SK-MEL-5 (cell line): Measurements from ENCODE around the gene AURKA. TPM values are rescaled to one million over a fixed set of nuclear protein-coding genes. Genes with fewer than 3 reads are reported as not detected.
A peak's percentile ranks its signal among the peaks of the same experiment; 100 is the strongest.

ENCODE experiments used
- DNase-seq: peaks from one replicate; pipeline ENCODE4 v3.0.0-alpha.2; 2016; ENCODE audit warnings: low read depth, low spot score
- in situ Hi-C: cut with HindIII; loops from 2 replicates; pipeline ENCODE4 v1.10.0; 2016; ENCODE audit warnings: low sequenced_read_pairs, high pct_unique_total_duplicates, low pct_unique_long_range_greater_than_20kb
- polyA plus RNA-seq, 2 experiments: library from polyadenylated mRNA; depleted of rRNA; stranded (reverse); fragments of >200 nt; gene quantifications; 2 replicates each; pipeline ENCODE4 v1.2.3, GENCODE V29; 2015
- total RNA-seq: library from RNA; depleted of rRNA; stranded (reverse); fragments of >200 nt; shearing (Covaris generic); gene quantifications from 2 replicates; pipeline ENCODE4 v1.2.3, GENCODE V29; 2014; rRNA removed

Gene AURKA
- 65.1 and 68.5 TPM in 2 replicates for total RNA-seq
- polyA plus RNA-seq (2015; cell fraction: cytosol; rRNA removed) = 69.1 and 79.0 TPM in 2 replicates
- polyA plus RNA-seq (2015; cell fraction: nucleus; rRNA removed) = 35.4 and 40.5 TPM in 2 replicates

DNA sequence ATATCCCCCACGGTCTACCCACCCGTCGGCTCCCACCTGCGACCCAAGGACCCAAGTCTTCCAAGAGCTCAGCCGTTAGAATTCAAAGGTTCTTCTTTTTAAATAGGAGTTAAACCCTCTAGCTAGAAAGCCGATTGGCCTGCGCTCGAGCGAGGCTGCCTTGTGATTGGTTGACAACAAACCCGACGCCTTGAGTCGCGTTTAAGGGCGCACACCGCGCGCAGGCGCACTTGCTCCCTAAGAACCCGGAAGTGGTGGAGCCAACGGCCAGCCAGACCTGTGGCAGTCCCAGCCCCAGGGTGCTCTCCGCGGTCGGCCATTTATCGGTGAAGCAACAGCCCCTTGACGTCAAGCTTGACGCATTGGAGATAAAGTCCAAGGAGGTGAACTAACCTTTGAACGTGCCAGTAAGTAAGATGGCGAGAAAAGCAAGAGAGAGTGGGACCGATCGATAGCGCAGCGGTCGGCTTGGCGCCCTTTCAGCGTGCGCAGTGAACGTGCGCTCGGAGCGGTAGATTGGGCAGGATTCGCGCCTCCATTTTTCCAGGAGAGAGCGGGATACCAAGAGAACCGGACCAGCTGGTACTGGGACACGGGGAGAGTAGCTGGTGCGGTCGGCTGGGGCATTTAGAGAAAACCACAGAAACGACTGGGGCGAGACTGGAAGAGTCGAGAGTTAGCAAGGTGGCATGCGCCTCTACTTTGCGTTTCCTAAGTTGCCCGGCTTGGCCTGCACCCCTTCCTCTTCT is at the start of gene AURKA, which contains the start of gene CSTF1:
AURKA (minus strand) TSS at position 84 of the 749 bp plus-strand sequence. CDS start 4,018 bp downstream, outside the sequence.
CSTF1 (plus strand) TSS at position 514 of the 749 bp plus-strand sequence. CDS start 2,908 bp downstream, outside the sequence.
- DNase-seq = peak; percentile 100
- in situ Hi-C loops = no loop called here

DNA sequence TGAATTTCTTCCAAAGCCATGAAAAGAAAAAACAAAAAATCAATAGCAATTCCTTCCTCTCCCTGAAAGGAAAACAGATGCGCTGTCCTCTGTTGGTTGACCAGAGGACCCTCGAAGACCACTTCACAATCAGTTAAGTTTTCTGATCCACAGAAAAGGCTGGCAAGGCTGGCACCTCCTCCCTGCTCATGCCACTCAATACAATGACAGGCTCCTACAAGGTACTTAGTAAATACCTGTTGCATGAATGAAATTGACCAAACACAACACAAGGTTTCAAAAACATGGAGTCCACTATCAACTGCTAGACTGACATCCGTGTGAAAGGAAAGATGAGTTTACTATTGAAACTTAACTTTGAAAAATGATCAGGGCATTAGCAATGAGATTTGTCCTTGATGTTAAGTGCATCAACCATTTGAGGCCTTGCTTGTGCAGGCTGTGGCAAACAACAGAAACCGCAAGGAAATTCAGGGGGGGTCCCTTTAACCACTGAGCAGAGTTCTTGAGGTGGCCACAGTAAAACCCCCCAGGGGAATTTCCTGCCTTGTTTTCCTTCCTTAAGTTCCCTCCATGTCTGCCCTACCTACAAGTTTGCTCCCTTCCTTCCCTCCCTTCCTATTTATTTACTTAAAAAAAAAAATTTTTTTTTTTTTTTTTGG is 48.5 kb upstream of the AURKA start:
- in situ Hi-C loops = no loop called here
- DNase-seq = no peak

DNA sequence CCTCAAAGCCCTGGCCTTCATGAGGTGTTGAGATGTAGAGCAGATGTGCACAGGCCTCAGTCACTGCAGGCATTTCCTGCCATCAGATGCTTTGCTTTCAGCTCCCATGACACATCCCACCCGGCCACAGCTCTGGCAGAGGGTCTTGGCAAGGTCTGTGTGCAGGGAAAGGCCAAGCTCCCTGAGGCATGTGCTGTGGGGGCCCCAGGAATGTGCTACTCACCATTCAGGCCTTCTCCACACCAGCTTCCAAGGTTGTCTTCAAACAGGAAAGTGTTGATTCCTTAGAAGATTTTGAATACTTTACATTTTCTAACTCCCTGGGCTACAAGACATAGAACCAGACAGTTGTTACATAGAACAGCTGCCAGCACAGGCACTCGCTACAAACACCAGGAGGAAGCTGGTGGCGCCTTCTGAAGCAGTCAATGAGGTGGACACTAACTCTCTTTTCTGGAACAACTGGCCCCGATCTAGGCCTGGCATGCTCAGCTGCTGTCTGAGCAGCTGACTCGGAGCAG is 47.8 kb upstream of the AURKA start:
- no peak for DNase-seq
- in situ Hi-C loops = no loop called here

DNA sequence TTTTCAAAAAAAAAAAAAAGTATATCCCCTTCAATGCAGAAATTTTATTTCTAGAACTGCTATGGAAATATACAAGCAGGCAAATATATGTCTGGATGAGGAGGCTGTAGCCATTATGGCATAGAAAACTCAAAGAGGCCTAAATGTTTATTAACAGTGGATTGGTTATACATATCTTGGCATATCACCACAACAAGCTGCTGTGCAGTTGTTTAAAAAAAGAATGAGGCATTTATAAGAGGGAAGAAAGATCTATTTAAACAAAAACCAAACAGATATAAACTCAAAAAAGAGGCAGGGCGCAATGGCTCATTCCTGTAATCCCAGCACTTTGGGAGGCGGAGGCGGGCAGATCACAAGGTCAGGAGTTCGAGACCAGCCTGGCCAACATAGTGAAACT is 46.3 kb upstream of the AURKA start:
- DNase-seq = no peak
- in situ Hi-C loops = no loop called here

DNA sequence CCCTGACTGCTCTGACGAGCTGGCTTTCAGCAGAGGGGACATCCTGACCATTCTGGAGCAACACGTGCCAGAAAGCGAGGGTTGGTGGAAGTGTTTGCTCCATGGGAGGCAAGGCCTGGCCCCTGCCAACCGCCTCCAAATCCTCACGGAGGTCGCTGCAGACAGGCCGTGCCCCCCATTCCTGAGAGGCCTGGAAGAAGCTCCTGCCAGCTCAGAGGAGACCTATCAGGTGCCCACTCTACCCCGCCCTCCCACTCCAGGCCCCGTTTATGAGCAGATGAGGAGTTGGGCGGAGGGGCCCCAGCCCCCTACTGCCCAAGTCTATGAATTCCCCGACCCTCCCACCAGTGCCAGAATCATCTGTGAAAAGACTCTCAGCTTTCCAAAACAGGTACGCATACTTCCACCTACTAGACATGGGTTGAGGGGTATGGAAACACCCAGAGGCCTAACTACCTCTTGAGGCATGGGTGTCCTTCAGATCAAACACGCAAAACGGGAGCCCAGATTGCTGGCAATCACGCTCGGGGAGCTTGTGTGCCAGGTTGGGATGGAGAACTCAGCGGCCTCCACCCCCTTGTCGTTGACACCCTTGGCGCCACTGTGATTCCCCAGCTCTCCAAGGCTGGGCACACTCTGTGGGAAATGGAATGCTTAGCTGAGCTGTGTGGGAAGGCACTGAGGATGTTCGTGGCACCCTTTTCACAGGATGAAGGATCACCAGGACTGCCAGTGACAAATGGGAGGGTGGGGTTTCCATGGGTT is 45.4 kb upstream of the AURKA start:
- DNase-seq = no peak
- in situ Hi-C loops = no loop called here

DNA sequence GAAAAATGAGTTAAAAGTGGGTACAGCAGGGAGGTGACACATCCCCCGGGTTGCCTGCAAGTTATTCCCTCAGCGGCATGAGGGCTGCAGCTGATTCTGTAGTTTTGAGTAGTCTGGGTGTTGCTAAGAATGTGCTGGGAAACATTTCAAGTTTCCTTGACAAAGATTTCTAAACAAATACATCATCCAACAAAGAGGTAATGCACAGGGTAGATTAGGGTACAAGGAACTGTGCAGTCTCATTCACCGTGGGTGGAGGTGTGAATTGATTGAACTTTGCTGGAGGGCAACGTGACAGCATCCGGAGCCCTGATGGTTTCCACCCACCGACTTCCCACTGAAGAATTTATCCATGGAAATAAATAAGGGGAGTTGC is 41.9 kb upstream of the AURKA start:
- in situ Hi-C loops = no loop called here
- no peak for DNase-seq

DNA sequence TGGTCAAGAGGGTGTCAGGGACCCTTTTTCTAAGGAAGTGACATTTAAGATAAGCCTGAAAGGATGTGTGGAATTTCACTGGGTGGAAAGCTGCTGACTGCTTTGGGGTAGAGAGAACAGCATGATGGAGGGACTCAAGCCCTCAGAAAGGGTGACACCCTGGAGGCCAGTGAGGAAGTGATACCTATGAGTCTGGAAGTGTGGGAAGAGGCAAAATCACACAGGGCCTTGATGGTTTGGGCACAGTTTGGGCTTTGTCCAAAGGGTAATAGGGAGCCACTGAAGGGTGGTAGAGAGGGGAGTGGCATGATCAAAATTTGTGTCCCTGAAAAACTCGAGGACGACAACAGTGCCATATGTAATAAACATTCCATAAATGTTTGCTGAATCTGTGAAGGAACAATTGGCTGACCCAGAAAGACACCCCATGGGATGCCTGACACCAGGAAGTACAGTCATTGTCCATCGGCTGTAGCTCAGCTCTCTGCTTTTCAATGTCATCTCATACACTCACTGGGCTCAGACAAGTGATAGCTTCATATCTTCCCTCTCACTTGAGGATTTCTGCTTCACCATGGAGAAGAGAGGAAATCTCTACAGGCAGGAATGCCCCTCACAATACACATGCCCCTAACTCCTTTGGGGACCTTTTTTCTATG is 41.3 kb upstream of the AURKA start:
- no peak for DNase-seq
- in situ Hi-C loops = no loop called here

DNA sequence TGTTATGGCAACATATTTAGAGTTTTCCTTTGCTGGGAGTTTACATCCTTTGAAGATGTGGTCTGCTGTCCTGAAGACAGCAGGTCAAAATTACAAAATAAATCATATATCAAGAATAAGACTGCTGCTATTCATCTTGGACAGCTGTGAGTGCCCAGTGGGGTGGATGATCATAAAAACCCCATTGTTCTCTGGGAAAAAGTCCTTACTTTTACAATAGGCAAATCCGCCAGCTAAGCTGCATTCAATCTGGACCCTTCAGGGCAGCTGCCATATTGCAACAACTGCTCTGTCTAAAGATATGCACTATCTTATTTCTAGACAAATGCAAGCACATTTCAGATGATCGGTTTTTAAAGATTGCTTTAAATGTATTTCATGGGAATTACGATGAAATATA is 39.5 kb upstream of the AURKA start:
- peak; percentile 78 for DNase-seq
- in situ Hi-C loops = no loop called here

DNA sequence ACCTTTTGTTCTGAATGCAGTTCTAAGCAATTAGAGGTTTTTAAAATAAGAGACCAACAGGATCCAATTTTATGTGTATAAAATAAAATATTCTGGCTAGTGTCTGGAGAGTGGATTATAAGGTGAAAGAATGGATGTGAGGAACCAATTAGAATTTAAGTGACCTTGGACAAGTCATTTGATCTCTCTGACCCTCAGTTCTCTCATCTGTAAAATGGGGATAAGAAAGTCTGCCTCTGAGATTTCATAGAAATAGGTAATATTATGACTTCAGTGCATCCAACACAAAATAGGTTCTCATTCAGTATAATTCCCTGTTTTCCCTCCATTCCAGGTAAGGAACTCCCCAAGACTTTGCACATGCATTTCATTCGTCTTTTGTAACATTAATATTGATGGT is 38.9 kb upstream of the AURKA start:
- in situ Hi-C loops = no loop called here
- DNase-seq = no peak

DNA sequence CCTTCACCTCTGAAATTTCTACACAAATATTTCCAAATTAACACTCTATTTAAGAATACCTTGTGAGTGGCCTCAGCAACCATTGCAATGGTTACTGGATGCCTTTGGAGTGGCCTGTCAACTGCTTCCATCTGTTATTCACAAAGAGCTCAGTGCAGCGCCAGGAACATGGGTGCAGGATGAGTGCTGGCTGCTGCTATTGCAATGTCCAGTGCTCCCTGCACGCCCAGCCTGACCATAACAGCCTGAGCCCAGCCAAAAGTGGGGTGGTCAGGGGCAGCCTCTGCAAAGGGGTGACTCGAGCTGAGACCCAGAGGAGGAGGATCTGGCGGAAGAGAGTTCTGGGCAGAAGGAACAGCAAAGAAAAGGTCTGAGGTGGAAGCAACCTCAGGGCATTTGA is 38.4 kb upstream of the AURKA start:
- no peak for DNase-seq
- in situ Hi-C loops = no loop called here

DNA sequence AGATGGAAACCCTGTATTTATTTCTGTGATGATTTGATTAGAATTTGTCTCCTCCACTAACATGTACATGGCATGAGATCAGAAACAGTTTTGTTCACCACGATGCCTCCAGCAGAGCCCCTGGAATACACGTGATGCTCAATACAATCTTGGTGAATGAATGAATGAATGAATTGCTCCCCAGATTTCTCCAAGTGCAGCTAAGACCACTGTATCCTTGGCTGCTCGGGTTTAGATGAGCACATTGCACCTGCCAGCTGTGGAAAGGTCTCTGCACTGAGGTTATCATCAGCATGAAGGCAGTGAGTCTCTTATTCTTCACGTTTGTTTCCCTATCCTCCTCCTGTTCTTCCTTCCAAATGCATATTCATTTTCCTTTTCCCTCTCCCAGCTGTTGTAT is 37.9 kb upstream of the AURKA start:
- in situ Hi-C loops = no loop called here
- DNase-seq = no peak

DNA sequence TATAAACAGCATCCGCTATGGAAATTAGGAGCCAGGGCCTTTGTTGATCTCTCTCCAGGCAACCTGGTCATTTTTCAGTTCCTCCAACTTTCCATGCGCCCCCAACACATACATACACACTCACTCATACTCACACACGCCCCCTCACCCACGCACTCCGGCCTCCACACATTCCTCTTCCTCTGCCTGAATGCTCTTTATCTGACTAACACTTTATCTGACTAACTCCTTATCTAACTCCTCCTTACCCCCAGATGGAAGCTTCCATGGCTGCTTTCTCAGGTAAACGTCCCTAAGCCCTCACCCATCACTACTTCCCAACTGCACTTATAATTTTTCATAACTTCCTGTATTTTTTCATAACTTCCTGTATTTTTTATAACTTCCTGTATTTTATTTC is 37.5 kb upstream of the AURKA start:
- in situ Hi-C loops = no loop called here
- DNase-seq = no peak

DNA sequence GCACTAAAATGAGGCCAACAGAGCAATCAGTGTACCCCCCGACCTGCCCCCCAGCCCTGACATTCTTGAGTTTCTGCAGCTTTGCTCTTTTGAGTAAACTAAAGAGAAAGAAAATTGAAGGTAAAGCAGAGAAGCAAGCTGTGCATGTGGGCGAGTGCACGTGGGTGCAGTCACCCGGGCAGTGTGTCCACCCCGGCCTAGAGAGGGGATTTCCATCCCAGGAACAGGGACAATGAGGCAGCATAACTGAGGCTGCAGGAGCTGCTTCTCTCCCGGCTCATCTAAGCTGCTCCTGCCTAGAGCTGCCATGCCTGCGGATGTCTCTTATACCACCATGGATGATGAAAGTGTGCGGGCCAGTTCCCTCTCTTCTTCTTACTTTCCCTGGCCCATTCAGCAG is 36.9 kb upstream of the AURKA start:
- no peak for DNase-seq

DNA sequence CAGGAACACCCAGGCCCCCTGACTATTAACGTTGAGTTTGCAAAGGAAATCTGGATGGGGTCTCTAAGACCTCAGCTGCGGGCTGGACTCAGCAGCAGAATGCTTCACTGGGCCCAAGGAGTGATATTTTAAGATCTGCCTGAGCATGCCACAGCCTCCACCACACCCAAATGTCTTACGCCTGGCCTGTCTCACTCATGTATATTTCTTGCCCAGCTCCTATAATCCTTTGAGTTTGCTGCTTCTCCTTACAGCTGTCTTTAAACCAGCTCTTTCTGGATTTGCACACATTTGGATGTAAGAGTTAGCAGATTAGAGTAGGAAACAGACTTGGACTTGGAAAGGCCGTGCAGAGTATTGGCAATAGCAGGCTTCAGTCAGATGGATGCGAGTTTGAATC is 36.4 kb upstream of the AURKA start:
- in situ Hi-C loops = no loop called here
- DNase-seq = no peak

More for the DNA sequence above, 36.9 kb upstream of the AURKA start:
- in situ Hi-C loops = no loop called here

DNA sequence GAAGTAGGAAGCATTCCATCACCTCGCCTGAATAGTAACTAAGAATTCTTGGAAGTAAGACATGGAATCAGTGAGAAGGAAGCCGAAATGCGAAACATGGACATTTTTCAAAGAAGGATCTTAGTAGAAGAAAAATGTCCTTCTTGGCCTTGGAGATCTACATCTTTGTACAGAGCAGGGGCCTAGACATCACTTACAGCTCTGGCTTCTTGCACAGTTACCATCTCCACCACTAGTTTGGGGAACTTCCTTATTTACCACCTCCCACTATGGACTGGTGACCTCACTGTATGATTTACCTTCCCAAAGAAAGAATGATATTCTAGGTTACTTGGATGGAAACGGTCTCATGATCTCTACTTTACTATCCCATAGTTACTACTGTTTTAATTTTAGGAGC is 35.8 kb upstream of the AURKA start:
- DNase-seq = no peak
- in situ Hi-C loops = no loop called here

DNA sequence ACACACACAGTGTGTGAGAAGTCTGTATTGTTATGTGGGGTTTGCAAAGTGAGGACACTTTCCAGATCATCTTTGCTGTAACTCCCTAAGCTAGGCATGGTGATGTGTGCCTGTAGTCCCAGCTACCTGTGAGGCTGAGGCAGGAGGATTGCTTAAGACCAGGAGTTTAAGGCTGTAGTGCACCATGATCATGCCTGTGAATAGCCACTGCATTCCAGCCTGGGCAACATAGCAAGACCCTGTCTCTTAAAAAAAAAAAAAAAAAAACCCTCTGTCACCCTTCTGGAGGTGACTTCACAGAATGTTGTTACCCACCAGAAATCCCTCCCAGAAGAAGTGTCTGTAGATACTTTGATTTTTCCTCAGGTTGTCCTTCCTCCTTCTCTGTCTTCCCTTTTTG is 34.9 kb upstream of the AURKA start:
- DNase-seq = no peak
- in situ Hi-C loops = no loop called here

DNA sequence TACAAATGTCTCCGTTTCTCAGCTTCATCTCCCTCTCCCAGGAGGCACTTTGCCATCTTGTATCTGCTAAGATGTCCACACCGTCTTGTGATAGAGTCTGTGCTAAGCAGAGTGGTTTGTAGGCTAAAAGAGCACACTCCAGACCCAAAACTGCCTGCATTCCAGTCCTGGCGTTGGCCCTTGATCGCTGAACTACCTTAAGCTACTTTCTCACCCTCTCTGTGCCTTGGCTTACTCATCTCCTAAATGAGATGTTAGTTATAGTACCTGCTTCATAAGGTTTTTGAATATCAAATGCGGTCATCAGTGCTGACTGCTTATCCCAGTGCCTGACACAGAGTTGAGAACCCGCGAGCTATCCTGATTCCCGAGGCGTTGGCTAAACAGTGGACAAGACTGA is 34.0 kb upstream of the AURKA start:
- in situ Hi-C loops = no loop called here
- DNase-seq = no peak

DNA sequence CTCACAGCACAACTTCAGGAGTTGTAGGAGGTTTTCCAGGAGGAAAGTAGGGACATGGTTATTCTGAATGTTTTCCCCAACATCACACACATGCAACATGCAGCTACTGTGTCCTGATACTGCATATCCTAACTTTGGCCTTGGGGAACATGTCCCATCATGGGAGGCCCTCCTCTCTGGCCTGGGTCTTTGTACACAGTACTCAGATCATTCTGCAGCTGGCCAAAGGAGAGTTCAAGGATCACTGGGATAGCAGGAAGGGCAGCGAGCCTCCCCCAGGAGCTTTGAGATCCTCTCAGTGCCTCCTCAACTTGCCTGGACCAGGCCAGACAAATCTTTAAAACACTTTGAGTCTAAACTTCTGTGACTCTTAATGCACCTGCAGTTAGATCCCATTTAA is 32.9 kb upstream of the AURKA start:
- in situ Hi-C loops = no loop called here
- DNase-seq = no peak
